Fibroblast of pulmonary artery (primary cell): ENCODE data around the gene GSTM4.

Experiments used
- DNase-seq: peaks from one replicate; pipeline ENCODE4 v3.0.0-alpha.2; 2010; ENCODE audit warnings: low read depth
- H3K4me3 ChIP-seq: replicated peaks from 2 replicates; pipeline ENCODE4 v1.5.1; 2011; ENCODE audit warnings: low read depth, mild to moderate bottlenecking, control low read depth, low read length, moderate library complexity
- TF ChIP-seq, protein P1 (sequence below): IDR thresholded peaks from 2 replicates; pipeline ENCODE4 v1.5.1; 2011; ENCODE audit warnings: mild to moderate bottlenecking, control low read depth, low read length, inconsistent platforms; ENCODE audit errors: missing control alignments

Gene GSTM4

DNA sequence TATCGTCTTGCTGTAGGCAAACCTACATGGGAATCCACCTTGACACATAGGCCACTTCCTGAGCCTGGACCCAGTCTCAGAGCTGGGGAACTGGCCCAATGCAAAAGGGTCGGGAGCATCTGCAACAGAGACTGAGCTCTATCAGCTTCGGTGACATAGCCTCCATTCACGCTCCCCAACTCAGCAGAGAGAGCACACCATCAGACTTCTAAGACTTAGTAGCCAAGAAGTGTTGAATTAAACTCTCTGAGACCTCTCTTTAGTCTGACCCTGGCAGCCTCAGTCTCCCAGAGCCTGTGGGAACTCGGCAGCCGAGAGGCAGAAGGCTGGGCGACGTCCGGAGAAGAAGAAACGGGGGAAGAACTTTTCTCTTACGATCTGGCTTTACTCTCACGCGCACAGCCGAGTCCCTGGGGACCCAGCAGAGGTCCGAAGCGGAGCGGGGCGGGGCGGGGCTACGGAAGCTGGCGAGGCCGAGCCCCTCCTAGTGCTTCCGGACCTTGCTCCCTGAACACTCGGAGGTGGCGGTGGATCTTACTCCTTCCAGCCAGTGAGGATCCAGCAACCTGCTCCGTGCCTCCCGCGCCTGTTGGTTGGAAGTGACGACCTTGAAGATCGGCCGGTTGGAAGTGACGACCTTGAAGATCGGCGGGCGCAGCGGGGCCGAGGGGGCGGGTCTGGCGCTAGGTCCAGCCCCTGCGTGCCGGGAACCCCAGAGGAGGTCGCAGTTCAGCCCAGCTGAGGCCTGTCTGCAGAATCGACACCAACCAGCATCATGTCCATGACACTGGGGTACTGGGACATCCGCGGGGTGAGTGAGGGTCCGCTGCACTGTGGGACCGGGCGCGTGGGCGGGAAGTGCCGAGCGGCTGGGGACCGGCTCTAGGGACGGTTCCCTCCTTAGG is at the start of gene GSTM4:
GSTM4 (plus strand) TSS at position 485 of the 905 bp plus-strand sequence; CDS start at position 776, 291 bp downstream.
- TF ChIP-seq, protein P1, sequence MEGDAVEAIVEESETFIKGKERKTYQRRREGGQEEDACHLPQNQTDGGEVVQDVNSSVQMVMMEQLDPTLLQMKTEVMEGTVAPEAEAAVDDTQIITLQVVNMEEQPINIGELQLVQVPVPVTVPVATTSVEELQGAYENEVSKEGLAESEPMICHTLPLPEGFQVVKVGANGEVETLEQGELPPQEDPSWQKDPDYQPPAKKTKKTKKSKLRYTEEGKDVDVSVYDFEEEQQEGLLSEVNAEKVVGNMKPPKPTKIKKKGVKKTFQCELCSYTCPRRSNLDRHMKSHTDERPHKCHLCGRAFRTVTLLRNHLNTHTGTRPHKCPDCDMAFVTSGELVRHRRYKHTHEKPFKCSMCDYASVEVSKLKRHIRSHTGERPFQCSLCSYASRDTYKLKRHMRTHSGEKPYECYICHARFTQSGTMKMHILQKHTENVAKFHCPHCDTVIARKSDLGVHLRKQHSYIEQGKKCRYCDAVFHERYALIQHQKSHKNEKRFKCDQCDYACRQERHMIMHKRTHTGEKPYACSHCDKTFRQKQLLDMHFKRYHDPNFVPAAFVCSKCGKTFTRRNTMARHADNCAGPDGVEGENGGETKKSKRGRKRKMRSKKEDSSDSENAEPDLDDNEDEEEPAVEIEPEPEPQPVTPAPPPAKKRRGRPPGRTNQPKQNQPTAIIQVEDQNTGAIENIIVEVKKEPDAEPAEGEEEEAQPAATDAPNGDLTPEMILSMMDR = no peak
- DNase-seq = peak; percentile 83

DNA sequence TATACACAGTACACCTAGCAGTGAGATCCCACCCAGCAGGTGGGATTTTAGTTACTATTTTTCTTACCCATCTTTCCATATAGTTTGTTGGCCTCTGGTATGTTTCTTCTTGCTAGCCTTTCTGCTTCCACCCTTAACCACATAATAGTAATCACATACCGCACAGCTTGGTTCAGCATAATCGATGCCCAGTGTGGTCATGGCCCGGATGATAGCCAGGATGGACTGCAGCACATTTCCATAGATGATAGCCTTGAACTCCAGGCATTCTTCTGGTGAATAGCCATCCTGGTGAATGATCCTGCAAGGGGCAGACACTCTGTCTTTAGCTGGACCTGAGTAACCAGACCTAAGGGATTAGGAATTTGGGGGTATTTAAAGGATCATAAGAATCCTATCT is 46.0 kb upstream of the GSTM4 start:
- no peak overlapping the region for H3K4me3 ChIP-seq
- DNase-seq = no peak
- TF ChIP-seq, protein P1 = no peak

More for the DNA sequence above, at the start of gene GSTM4:
- H3K4me3 ChIP-seq = peak within 1 kb of the TSS; percentile 70

DNA sequence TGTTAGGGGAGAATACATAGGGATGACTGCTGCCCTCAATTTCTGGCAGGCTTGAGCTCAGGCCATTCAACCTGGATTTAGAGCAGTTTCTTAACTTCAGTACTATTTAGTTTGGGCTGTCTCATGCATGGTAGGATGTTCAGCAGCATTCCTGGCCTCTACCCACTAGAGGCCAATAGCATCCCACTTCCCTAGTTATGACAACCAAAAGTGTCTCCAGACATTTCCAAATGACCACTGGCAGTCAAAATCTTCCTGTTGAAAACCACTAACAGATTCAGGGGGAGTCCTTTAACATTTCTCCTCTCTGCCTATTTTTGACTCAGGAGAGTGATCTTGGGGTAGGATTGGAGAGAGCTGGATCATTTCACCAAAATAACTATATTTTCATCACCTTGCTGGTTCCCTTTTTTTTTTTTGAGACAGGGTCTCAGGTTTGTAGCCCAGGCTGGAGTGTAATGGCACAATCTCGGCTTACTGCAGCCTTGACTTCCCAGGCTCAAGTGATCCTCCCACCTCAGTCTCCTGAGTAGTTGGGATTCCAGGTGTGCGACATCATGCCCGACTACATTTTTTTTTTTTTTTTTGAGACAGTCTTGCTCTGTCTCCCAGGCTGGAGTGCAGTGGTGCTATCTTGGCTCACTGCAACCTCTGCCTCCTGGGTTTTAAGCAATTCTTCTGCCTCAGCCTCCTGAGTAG is 45.1 kb upstream of the GSTM4 start:
- peak; percentile 44 for DNase-seq
- TF ChIP-seq, protein P1 = no peak

DNA sequence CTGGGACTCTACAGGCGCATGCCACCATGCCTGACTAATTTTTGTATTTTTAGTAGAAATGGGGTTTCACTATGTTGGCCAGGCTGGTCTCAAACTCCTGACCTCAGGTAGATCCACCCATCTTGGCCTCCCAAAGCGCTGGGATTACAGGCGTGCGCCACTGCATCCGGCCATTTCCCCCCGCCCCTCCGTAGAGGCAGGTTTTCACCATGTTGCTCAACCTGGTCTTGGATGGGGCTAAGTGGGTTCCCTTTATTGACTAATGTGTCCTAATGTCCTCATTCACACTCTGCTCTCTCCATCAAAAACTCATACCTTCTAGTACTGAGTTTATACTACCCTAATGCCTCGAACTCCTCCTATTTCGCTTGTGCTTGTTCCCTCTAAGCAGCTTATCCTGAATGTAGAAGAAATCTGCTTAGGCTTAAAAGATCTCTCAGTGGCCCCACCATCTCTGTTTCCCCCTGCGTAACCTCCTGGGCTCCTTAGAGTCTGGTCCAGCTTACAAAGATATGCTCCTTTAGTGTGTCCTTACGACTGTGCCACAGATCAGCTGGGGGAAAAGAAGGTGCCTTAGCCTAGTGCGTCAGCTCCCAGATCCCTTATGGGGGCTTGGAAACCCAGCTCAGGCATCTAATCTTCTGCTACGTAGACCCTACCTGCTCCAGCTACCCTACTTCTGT is 44.5 kb upstream of the GSTM4 start:
- no peak overlapping the region for H3K4me3 ChIP-seq
- TF ChIP-seq, protein P1 = no peak
- no peak for DNase-seq

More for the DNA sequence above, 45.1 kb upstream of the GSTM4 start:
- no peak overlapping the region for H3K4me3 ChIP-seq

DNA sequence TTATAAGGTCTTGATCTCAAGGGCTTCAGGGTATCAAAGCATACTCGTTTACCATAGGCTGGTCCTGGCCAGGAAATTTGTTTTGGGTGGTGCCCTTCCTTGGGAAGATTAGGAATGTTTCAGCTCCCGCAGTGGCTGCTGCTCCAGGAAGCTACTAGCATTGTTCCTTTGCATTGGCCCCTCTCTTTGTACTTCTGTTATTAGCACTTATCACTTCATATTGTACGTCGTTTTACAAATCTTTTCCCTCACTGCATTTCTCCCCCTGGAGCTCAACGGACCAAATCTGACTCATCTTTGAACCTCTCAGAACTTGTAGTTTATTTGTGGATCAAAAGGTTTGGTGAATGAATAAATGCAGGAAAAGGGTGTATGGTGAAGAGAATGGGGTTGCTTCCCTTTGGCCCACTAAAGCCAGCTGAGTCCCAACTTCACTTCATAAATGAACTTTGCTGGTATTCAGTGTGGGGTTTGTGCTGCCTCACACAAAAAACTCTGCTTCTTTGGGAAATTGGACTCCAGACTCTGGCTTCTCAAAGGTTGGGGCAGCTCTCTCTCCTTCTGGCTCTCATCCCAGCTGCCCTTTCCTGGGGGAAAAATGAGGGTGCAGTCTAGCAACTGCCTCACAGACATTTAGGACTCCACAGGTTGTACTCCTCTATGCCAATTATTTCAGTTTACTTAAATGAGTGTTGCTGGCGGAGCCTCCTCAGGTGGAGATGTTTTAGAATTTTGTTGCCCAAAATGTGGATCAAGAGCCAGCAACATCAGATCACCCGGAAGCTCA is 42.3 kb upstream of the GSTM4 start:
- H3K4me3 ChIP-seq = no peak overlapping the region
- DNase-seq = peak; percentile 76
- TF ChIP-seq, protein P1 = no peak

DNA sequence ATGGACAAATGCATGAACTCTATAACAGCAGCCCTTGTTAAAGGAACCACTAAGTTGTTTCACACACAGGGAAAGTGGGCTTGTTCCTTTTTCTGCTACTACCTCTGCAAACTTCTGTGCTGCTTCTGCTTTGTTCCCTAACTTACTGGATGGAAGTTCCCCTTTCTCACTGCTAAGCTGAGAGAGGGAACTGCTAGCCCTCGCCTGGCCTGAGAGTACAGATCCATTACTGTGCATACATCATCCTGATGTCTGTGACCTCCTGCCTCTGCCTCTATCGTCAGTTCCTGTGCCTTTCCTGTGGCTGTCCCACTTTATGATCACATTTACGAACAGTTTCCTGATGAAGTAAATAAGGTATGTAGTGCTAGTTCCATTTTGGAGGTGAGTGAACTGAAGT is 40.0 kb upstream of the GSTM4 start:
- DNase-seq = peak; percentile 49

More for the DNA sequence above, 40.0 kb upstream of the GSTM4 start:
- no peak overlapping the region for H3K4me3 ChIP-seq
- TF ChIP-seq, protein P1 = no peak
